ENCODE data around the gene ARHGAP18. TPM values are rescaled to one million over a fixed set of nuclear protein-coding genes. Genes with fewer than 3 reads are reported as not detected.

Gene ARHGAP18
- total RNA-seq, 2 donors from 2014 or later: 3.7 to 26.7 TPM

GRCh38 chr6:129619579-129620233 is 90.3 kb downstream of the ARHGAP18 start:
- H3K27ac Mint-ChIP-seq: no peak overlapping the region
- ATAC-seq: no peak

GRCh38 chr6:129617986-129618385 is 92.0 kb downstream of the ARHGAP18 start:
- no peak overlapping the region for H3K27ac Mint-ChIP-seq
- ATAC-seq: no peak
- no peaks in the 10 kb centered on the region for H3K4me1 Mint-ChIP-seq
- DNase-seq: no peak
- H3K9me3 ChIP-seq (ENCODE audit: control insufficient read depth, low read length, poor library complexity, severe bottlenecking): no peaks in the 10 kb centered on the region
- no peaks in the 10 kb centered on the region for H3K36me3 Mint-ChIP-seq (ENCODE audit: low read depth)
- no peak overlapping the region for H3K4me3 Mint-ChIP-seq
- no peaks in the 10 kb centered on the region for H3K27me3 Mint-ChIP-seq

More at GRCh38 chr6:129619579-129620233, 90.3 kb downstream of the ARHGAP18 start:
- H3K4me1 Mint-ChIP-seq: peaks cover 3% of the 10 kb centered on the region
- H3K36me3 Mint-ChIP-seq (ENCODE audit: low read depth): peaks cover 2% of the 10 kb centered on the region
- no peak for DNase-seq
- no peaks in the 10 kb centered on the region for H3K27me3 Mint-ChIP-seq
- H3K9me3 ChIP-seq (ENCODE audit: control insufficient read depth, low read length, poor library complexity, severe bottlenecking): no peaks in the 10 kb centered on the region
- H3K4me3 Mint-ChIP-seq: no peak overlapping the region

GRCh38 chr6:129615496-129615895 is 94.5 kb downstream of the ARHGAP18 start:
- no peaks in the 10 kb centered on the region for H3K9me3 ChIP-seq (ENCODE audit: control insufficient read depth, low read length, poor library complexity, severe bottlenecking)
- no peaks in the 10 kb centered on the region for H3K36me3 Mint-ChIP-seq (ENCODE audit: low read depth)
- H3K4me1 Mint-ChIP-seq: no peaks in the 10 kb centered on the region
- DNase-seq (no peak), ATAC-seq (no peak)
- no peak overlapping the region for H3K4me3 Mint-ChIP-seq
- H3K27me3 Mint-ChIP-seq: no peaks in the 10 kb centered on the region
- no peak overlapping the region for H3K27ac Mint-ChIP-seq

GRCh38 chr6:129615020-129615419 is 95.0 kb downstream of the ARHGAP18 start:
- Mint-ChIP-seq H3K36me3 (ENCODE audit: low read depth) (peaks cover 3% of the 10 kb centered on the region), H3K27ac (no peak overlapping the region), H3K27me3 (no peaks in the 10 kb centered on the region), H3K4me1 (peaks cover 2% of the 10 kb centered on the region), H3K4me3 (no peak overlapping the region)
- no peak for ATAC-seq
- H3K9me3 ChIP-seq (ENCODE audit: control insufficient read depth, low read length, poor library complexity, severe bottlenecking): no peaks in the 10 kb centered on the region
- DNase-seq: no peak

- no peak overlapping the region for H3K4me3 Mint-ChIP-seq
- H3K36me3 Mint-ChIP-seq (ENCODE audit: low read depth): peaks cover 4% of the 10 kb centered on the region
- DNase-seq: no peak
- no peak overlapping the region for H3K27ac Mint-ChIP-seq
- H3K9me3 ChIP-seq (ENCODE audit: control insufficient read depth, low read length, poor library complexity, severe bottlenecking): no peaks in the 10 kb centered on the region
- H3K27me3 Mint-ChIP-seq: no peaks in the 10 kb centered on the region
- ATAC-seq: no peak
- peaks cover 2% of the 10 kb centered on the region for H3K4me1 Mint-ChIP-seq
Measured at GRCh38 chr6:129614464-129614863, 95.5 kb downstream of the ARHGAP18 start.

- Mint-ChIP-seq H3K4me1 (peaks cover 2% of the 10 kb centered on the region), H3K27me3 (no peaks in the 10 kb centered on the region), H3K4me3 (no peak overlapping the region), H3K27ac (no peak overlapping the region), H3K36me3 (ENCODE audit: low read depth) (peaks cover 6% of the 10 kb centered on the region)
- DNase-seq: no peak
- no peak for ATAC-seq
- H3K9me3 ChIP-seq (ENCODE audit: control insufficient read depth, low read length, poor library complexity, severe bottlenecking): no peaks in the 10 kb centered on the region
Measured at GRCh38 chr6:129612440-129612839, 97.5 kb downstream of the ARHGAP18 start.

- no peaks in the 10 kb centered on the region for H3K9me3 ChIP-seq (ENCODE audit: control insufficient read depth, low read length, poor library complexity, severe bottlenecking)
- peaks cover 2% of the 10 kb centered on the region for H3K4me1 Mint-ChIP-seq
- H3K36me3 Mint-ChIP-seq (ENCODE audit: low read depth): peaks cover 6% of the 10 kb centered on the region
- H3K27me3 Mint-ChIP-seq: no peaks in the 10 kb centered on the region
- no peak for DNase-seq
- H3K4me3 Mint-ChIP-seq: no peak overlapping the region
- no peak overlapping the region for H3K27ac Mint-ChIP-seq
- ATAC-seq: no peak
Measured at GRCh38 chr6:129609635-129610034, 100.3 kb downstream of the ARHGAP18 start.

GRCh38 chr6:129608886-129609537 is 101.0 kb downstream of the ARHGAP18 start:
- Mint-ChIP-seq H3K27me3 (no peaks in the 10 kb centered on the region), H3K4me3 (no peak overlapping the region), H3K27ac (no peak overlapping the region)

GRCh38 chr6:129607581-129608186 is 102.3 kb downstream of the ARHGAP18 start:
- Mint-ChIP-seq H3K4me1 (peaks cover 2% of the 10 kb centered on the region), H3K36me3 (ENCODE audit: low read depth) (peaks cover 6% of the 10 kb centered on the region), H3K27ac (no peak overlapping the region), H3K27me3 (no peaks in the 10 kb centered on the region), H3K4me3 (no peak overlapping the region)
- no peak for DNase-seq
- no peak for ATAC-seq
- no peaks in the 10 kb centered on the region for H3K9me3 ChIP-seq (ENCODE audit: control insufficient read depth, low read length, poor library complexity, severe bottlenecking)

More at GRCh38 chr6:129608886-129609537, 101.0 kb downstream of the ARHGAP18 start:
- DNase-seq: no peak
- H3K9me3 ChIP-seq (ENCODE audit: control insufficient read depth, low read length, poor library complexity, severe bottlenecking): no peaks in the 10 kb centered on the region
- H3K36me3 Mint-ChIP-seq (ENCODE audit: low read depth): peaks cover 6% of the 10 kb centered on the region
- H3K4me1 Mint-ChIP-seq: peaks cover 2% of the 10 kb centered on the region
- ATAC-seq: no peak

- no peak for ATAC-seq
- Mint-ChIP-seq H3K36me3 (ENCODE audit: low read depth) (peaks cover 6% of the 10 kb centered on the region), H3K27me3 (no peaks in the 10 kb centered on the region), H3K4me3 (no peak overlapping the region), H3K27ac (no peak overlapping the region), H3K4me1 (peaks cover 2% of the 10 kb centered on the region)
- no peak for DNase-seq
- H3K9me3 ChIP-seq (ENCODE audit: control insufficient read depth, low read length, poor library complexity, severe bottlenecking): no peaks in the 10 kb centered on the region
Measured at GRCh38 chr6:129606664-129607063, 103.3 kb downstream of the ARHGAP18 start.

- ATAC-seq (no peak), DNase-seq (no peak)
- no peaks in the 10 kb centered on the region for H3K9me3 ChIP-seq (ENCODE audit: control insufficient read depth, low read length, poor library complexity, severe bottlenecking)
- Mint-ChIP-seq H3K4me1 (peaks cover 6% of the 10 kb centered on the region), H3K4me3 (no peak overlapping the region), H3K27ac (no peak overlapping the region), H3K27me3 (no peaks in the 10 kb centered on the region), H3K36me3 (ENCODE audit: low read depth) (peaks cover 9% of the 10 kb centered on the region)
Measured at GRCh38 chr6:129605967-129606366, 104.0 kb downstream of the ARHGAP18 start.

GRCh38 chr6:129605095-129605494 is 104.9 kb downstream of the ARHGAP18 start:
- H3K4me1 Mint-ChIP-seq: peaks cover 4% of the 10 kb centered on the region
- DNase-seq: no peak
- no peaks in the 10 kb centered on the region for H3K9me3 ChIP-seq (ENCODE audit: control insufficient read depth, low read length, poor library complexity, severe bottlenecking)
- no peak overlapping the region for H3K4me3 Mint-ChIP-seq
- H3K36me3 Mint-ChIP-seq (ENCODE audit: low read depth): peaks cover 7% of the 10 kb centered on the region
- H3K27me3 Mint-ChIP-seq: no peaks in the 10 kb centered on the region
- no peak overlapping the region for H3K27ac Mint-ChIP-seq
- ATAC-seq: no peak

GRCh38 chr6:129604321-129604720 is 105.7 kb downstream of the ARHGAP18 start:
- H3K27ac Mint-ChIP-seq: no peak overlapping the region
- no peaks in the 10 kb centered on the region for H3K9me3 ChIP-seq (ENCODE audit: control insufficient read depth, low read length, poor library complexity, severe bottlenecking)
- no peak for DNase-seq
- no peak for ATAC-seq
- H3K4me1 Mint-ChIP-seq: peaks cover 4% of the 10 kb centered on the region
- no peak overlapping the region for H3K4me3 Mint-ChIP-seq
- peaks cover 4% of the 10 kb centered on the region for H3K36me3 Mint-ChIP-seq (ENCODE audit: low read depth)
- no peaks in the 10 kb centered on the region for H3K27me3 Mint-ChIP-seq
